ENCODE measurements around the gene NR4A3. TPM values are rescaled to one million over a fixed set of nuclear protein-coding genes. Genes with fewer than 3 reads are reported as not detected.

Gene NR4A3
- polyA plus RNA-seq, 3 donors = 0.88 to 2.1 (median 0.92) TPM

- Histone ChIP-seq H4K20me1 (ENCODE audit: insufficient read depth, low read length) (no peaks in the 10 kb centered on the region), H2AFZ (ENCODE audit: insufficient read depth, low read depth, low read length, poor library complexity, severe bottlenecking) (no peak overlapping the region), H3K9me3 (replicated peaks in 1 of 2; ENCODE audit: control insufficient read depth in 1 of 2, insufficient read depth in 1 of 2, low read length in 2 of 2) (no peaks in the 10 kb centered on the region), H3K27me3 (ENCODE audit: control insufficient read depth in 2 of 2, insufficient read depth in 2 of 2, low read length in 2 of 2) (peaks cover 20 to 21% of the 10 kb centered on the region in 2 donors), H3K79me2 (ENCODE audit: insufficient read depth, low read length) (no peaks in the 10 kb centered on the region), H3K4me2 (replicated peaks; ENCODE audit: extremely low read depth, low read length, poor library complexity, severe bottlenecking) (no peak overlapping the region), H3K4me1 (ENCODE audit: control insufficient read depth in 1 of 2, insufficient read depth in 2 of 2, low read length in 2 of 2) (no peaks in the 10 kb centered on the region), H3K27ac (ENCODE audit: low read depth in 1 of 2, low read length in 2 of 2) (no peak overlapping the region), H3K9ac (ENCODE audit: insufficient read depth, low read length, poor library complexity, severe bottlenecking) (no peak overlapping the region), H3K36me3 (replicated peaks in 1 of 2; ENCODE audit: control insufficient read depth in 1 of 2, insufficient read depth in 2 of 2, low read length in 2 of 2) (no peaks in the 10 kb centered on the region), H3K4me3 (replicated peaks in 1 of 3; ENCODE audit: low read depth in 2 of 3, low read length in 3 of 3) (no peak overlapping the region)
- Mint-ChIP-seq H3K9me3 (peaks cover 0 to 2% (median 0%) of the 10 kb centered on the region in 7 donors), H3K27ac (no peak overlapping the region), H3K4me3 (no peak overlapping the region), H3K36me3 (no peaks in the 10 kb centered on the region), H3K4me1 (no peaks in the 10 kb centered on the region), H3K27me3 (ENCODE audit: low read depth in 3 of 3) (peaks cover 16 to 26% (median 16%) of the 10 kb centered on the region in 3 donors)
- intact Hi-C loops (cut with micrococcal nuclease) = no loop called here
- no peak for TF ChIP-seq CTCF (IDR thresholded peaks at IDR 0.05)
- DNase-seq = no peak
Measured at GRCh38 chr9:99835581-99835980, 13.9 kb downstream of the NR4A3 start.

GRCh38 chr9:99840072-99840471 is 18.4 kb downstream of the NR4A3 start:
- H4K20me1 ChIP-seq (ENCODE audit: insufficient read depth, low read length) = no peaks in the 10 kb centered on the region
- TF ChIP-seq CTCF (IDR thresholded peaks at IDR 0.05) = no peak
- H3K79me2 ChIP-seq (ENCODE audit: insufficient read depth, low read length) = no peaks in the 10 kb centered on the region
- no peak for DNase-seq
- no peaks in the 10 kb centered on the region for H3K4me1 Mint-ChIP-seq
- no peaks in the 10 kb centered on the region for H3K4me1 ChIP-seq (ENCODE audit: control insufficient read depth in 1 of 2, insufficient read depth in 2 of 2, low read length in 2 of 2)
- no peak overlapping the region for H2AFZ ChIP-seq (ENCODE audit: insufficient read depth, low read depth, low read length, poor library complexity, severe bottlenecking)
- no peaks in the 10 kb centered on the region for H3K36me3 Mint-ChIP-seq
- H3K27me3 Mint-ChIP-seq (ENCODE audit: low read depth in 3 of 3) = peaks cover 2 to 3% (median 2%) of the 10 kb centered on the region in 3 donors
- H3K27ac Mint-ChIP-seq = no peak overlapping the region
- H3K27me3 ChIP-seq (ENCODE audit: control insufficient read depth in 2 of 2, insufficient read depth in 2 of 2, low read length in 2 of 2) = no peaks in the 10 kb centered on the region
- no peak overlapping the region for H3K4me2 ChIP-seq (replicated peaks; ENCODE audit: extremely low read depth, low read length, poor library complexity, severe bottlenecking)
- H3K9me3 ChIP-seq (replicated peaks in 1 of 2; ENCODE audit: control insufficient read depth in 1 of 2, insufficient read depth in 1 of 2, low read length in 2 of 2) = no peaks in the 10 kb centered on the region
- H3K9ac ChIP-seq (ENCODE audit: insufficient read depth, low read length, poor library complexity, severe bottlenecking) = no peak overlapping the region
- intact Hi-C loops (cut with micrococcal nuclease) = no loop called here
- H3K4me3 Mint-ChIP-seq = no peak overlapping the region
- 100% methylated on average over 1 of the region's 1 CpG for WGBS (ENCODE audit: insufficient coverage)
- no peak overlapping the region for H3K27ac ChIP-seq (ENCODE audit: low read depth in 1 of 2, low read length in 2 of 2)
- H3K9me3 Mint-ChIP-seq = no peaks in the 10 kb centered on the region
- H3K36me3 ChIP-seq (replicated peaks in 1 of 2; ENCODE audit: control insufficient read depth in 1 of 2, insufficient read depth in 2 of 2, low read length in 2 of 2) = no peaks in the 10 kb centered on the region
- H3K4me3 ChIP-seq (replicated peaks in 1 of 3; ENCODE audit: low read depth in 2 of 3, low read length in 3 of 3) = no peak overlapping the region

Data from CD14-positive monocyte (primary cell).